ENCODE data around the gene STX12. TPM values are rescaled to one million over a fixed set of nuclear protein-coding genes. Genes with fewer than 3 reads are reported as not detected.

The STX12 gene
- total RNA-seq (10 to 100 TPM; 34.3 to 45.7 (median 41.2) TPM), polyA plus RNA-seq (10 to 100 TPM; 23.9 to 74.8 TPM)
- long read RNA-seq, donor 1, transcript STX12-201 (9 exons, 3,079 nt) = major isoform, 114 of 138 reads
- long read RNA-seq, donor 1, partial matches to known transcripts = 14 of 138 reads
- long read RNA-seq, donor 1, other reads (novel, unspliced or antisense) = 6 of 138 reads
- long read RNA-seq, donor 2, transcript STX12-201 (9 exons, 3,079 nt) = major isoform, 15 of 15 reads
- long read RNA-seq, donor 2, partial matches to known transcripts = 0 of 15 reads
- long read RNA-seq, donor 2, other reads (novel, unspliced or antisense) = 0 of 15 reads
- long read RNA-seq, donor 3, transcript STX12-201 (9 exons, 3,079 nt) = major isoform, 115 of 121 reads
- long read RNA-seq, donor 3, partial matches to known transcripts = 1 of 121 reads
- long read RNA-seq, donor 3, other reads (novel, unspliced or antisense) = 5 of 121 reads

DNA sequence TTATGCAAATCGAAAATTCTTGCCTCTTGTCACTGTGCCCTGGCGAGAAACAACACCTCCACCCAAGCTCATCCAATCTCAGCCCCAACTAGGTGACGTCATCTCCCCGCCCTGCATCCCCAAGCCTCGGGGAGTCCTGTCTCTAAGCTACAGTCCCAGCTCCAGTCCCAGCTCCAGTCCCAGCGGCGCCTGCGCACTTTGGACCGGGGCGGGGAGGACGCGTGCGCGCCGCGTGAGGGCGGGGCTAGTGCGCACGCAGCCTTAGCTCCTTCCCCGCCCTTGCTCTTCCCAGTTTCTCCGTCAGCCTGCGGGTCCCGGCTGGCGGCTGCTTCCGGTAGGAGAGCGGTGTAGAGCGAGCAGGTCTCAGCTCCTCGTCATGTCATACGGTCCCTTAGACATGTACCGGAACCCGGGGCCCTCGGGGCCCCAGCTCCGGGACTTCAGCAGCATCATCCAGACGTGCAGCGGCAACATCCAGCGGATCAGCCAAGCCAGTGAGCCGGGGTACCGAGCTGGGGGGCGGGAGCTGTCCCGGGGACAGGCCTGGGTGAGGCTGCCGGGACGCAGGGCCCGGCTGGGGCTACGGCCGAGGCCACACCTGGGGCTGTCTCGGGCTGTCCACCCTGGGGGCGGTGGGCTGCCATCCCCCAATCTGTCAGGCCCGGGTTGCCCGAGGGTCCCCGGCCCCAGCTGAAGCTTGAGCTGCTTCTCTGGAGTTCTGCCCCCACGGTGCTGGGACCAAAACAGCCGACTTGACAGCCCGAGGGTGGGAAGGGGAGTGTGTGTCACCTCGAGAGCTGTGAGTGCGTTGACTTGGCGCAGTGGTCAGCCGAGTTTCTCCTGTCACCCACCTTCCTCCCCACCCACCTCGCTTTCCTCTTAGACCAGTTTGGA is at the start of gene STX12:
TSS of gene STX12 (plus strand) at position 288 of the 894 bp plus-strand sequence. CDS start at position 377, 89 bp downstream.
- H3K27me3 ChIP-seq = no peaks in the 10 kb centered on the region
- no peaks in the 10 kb centered on the region for H3K9me3 ChIP-seq
- intact Hi-C loops (cut with DNase I) = loop anchor here in 1 of 4 donors (1.0 kb wide), 1 partner anchor 48 kb away; the partner anchor contains the start of gene FAM76A
- H3K4me3 ChIP-seq = peak within 1 kb of the TSS; percentile 97
- TF ChIP-seq, protein P1, sequence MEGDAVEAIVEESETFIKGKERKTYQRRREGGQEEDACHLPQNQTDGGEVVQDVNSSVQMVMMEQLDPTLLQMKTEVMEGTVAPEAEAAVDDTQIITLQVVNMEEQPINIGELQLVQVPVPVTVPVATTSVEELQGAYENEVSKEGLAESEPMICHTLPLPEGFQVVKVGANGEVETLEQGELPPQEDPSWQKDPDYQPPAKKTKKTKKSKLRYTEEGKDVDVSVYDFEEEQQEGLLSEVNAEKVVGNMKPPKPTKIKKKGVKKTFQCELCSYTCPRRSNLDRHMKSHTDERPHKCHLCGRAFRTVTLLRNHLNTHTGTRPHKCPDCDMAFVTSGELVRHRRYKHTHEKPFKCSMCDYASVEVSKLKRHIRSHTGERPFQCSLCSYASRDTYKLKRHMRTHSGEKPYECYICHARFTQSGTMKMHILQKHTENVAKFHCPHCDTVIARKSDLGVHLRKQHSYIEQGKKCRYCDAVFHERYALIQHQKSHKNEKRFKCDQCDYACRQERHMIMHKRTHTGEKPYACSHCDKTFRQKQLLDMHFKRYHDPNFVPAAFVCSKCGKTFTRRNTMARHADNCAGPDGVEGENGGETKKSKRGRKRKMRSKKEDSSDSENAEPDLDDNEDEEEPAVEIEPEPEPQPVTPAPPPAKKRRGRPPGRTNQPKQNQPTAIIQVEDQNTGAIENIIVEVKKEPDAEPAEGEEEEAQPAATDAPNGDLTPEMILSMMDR (IDR thresholded peaks at IDR 0.05) = no peak
- peak; percentile 88 for TF ChIP-seq POLR2A (IDR thresholded peaks at IDR 0.05)
- no peak for TF ChIP-seq EP300 (IDR thresholded peaks at IDR 0.05)
- peaks cover 3% of the 10 kb centered on the region for H3K4me1 ChIP-seq (ENCODE audit: insufficient read depth)
- peak within 1 kb of the TSS; percentile 55 to 74 for H3K27ac ChIP-seq
- no peaks in the 10 kb centered on the region for H3K36me3 ChIP-seq
- DNase-seq = peak; percentile 98 to 99 (median 98)
- WGBS, 3 donors = 0 to 1% (median 0%) methylated on average over 54 to 58 of the region's 58 CpGs

DNA sequence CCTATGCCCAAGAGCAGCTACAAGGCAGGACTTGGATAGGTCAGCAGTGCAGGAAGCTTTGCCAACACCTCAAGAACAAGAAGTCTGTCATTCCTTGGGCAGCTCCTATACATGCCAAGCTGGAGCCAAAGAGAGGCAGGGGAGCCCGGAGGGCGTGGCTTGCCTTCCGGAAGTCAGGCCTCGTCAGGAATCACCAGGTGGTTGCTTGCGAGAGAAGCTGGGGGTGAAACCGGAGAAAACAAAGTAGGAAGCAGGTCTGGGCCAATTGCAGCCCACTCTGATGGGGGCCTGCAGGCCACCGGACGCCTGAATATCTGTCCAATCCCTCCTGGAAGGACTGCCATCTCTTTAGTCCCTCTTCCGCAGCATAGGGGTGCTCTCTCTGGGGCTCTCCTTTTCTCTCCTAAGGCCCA is 48.1 kb upstream of the STX12 start:
- Histone ChIP-seq H3K27ac (peak overlapping the region in 1 of 2 donors; percentile 52), H3K9me3 (no peaks in the 10 kb centered on the region), H3K4me3 (peak overlapping the region; percentile 40), H3K36me3 (no peaks in the 10 kb centered on the region), H3K27me3 (no peaks in the 10 kb centered on the region), H3K4me1 (ENCODE audit: insufficient read depth) (peaks cover 1% of the 10 kb centered on the region)
- 69 to 74% (median 72%) methylated on average over 9 of the region's 9 CpGs for WGBS, 3 donors
- intact Hi-C loops (cut with DNase I) = loop anchor here in 1 of 4 donors (1.0 to 10.0 kb wide), 2 partner anchors 48 to 60 kb away; partner anchors contain the start of gene STX12
- TF ChIP-seq EP300 (IDR thresholded peaks at IDR 0.05) (no peak), POLR2A (IDR thresholded peaks at IDR 0.05) (no peak)
- TF ChIP-seq, protein P1 (IDR thresholded peaks at IDR 0.05) = no peak
- DNase-seq = peak; percentile 29 to 56 (median 40)

DNA sequence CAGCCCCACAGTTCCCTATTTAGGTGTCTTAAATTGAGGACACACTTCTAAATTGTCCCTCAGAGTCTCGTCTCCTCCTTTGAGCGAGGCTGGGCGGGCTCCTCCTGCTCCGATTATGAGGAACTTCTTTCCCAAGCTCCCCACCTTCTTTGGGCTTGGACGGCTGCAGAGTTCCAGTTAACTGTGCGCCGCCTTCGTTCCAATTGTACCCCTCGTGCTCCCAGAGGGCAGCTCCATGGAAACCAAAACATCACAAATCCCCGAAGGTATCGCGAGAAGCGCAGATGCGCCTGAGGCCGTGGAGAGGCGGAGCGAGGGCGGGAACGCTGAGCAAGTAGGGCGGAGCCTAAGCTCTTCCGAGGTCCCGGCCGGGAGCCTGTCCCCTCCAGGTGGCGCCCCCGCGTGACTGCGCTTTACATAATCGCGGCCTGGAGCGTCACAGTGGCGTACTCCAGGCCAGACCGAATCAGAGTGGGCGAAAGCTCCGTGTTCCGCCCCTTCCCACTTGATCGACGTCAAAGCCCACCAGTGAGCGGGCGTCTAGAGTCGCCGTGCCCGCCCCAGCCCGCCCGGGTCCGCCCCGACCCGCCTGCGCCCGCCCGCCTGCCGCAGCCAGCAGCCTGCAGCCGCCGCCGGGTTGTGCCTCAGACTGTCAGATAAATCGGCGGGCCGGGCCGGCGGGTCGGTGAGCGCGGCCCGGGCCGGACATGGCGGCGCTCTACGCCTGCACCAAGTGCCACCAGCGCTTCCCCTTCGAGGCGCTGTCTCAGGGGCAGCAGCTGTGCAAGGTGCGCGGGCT is 47.4 kb upstream of the STX12 start, which contains the start of gene FAM76A:
TSS of gene FAM76A (plus strand) at position 588 of the 799 bp plus-strand sequence. CDS start at position 708, 120 bp downstream.
- Histone ChIP-seq H3K27me3 (no peaks in the 10 kb centered on the region), H3K27ac (peak within 1 kb of the TSS; percentile 75 to 82), H3K9me3 (no peaks in the 10 kb centered on the region), H3K36me3 (no peaks in the 10 kb centered on the region), H3K4me1 (ENCODE audit: insufficient read depth) (peaks cover 1% of the 10 kb centered on the region), H3K4me3 (peak within 1 kb of the TSS; percentile 76)
- intact Hi-C loops (cut with DNase I) = loop anchor here in 1 of 4 donors (1.0 to 10.0 kb wide), 2 partner anchors 48 to 61 kb away; partner anchors contain the start of gene STX12
- TF ChIP-seq POLR2A (IDR thresholded peaks at IDR 0.05) (peak; percentile 73), EP300 (IDR thresholded peaks at IDR 0.05) (no peak)
- TF ChIP-seq, protein P1 (IDR thresholded peaks at IDR 0.05) = peak in 2 of 3 donors; percentile 15 to 48
- WGBS, 3 donors = 1 to 2% (median 2%) methylated on average over 32 to 72 of the region's 72 CpGs
- DNase-seq = peak; percentile 99 to 100 (median 100)

All from ovary (tissue), 10 donors.